Esophagus squamous epithelium (tissue), 4 donors: Measurements from ENCODE around the gene MAMDC4.

Experiments used
- POLR2A ChIP-seq, 4 donors: fragments of 450-650 bp; IDR thresholded peaks; one replicate each; pipeline ENCODE4 v1.6.1; 2017; ENCODE audit warnings: antibody characterized with exemption in 4 of 4, mild to moderate bottlenecking in 4 of 4, moderate library complexity in 3 of 4
- TF ChIP-seq, protein P1 (sequence below), 6 experiments: fragments of 450-650 bp in 4 of 6; fragments of 200-600 bp in 2 of 6; sonication (generic) in 2 of 6; IDR thresholded peaks; one replicate each; pipeline ENCODE4 v1.5.1; 2016 to 2019; ENCODE audit warnings: antibody characterized with exemption in 6 of 6, mild to moderate bottlenecking in 4 of 6, moderate library complexity in 4 of 6

GRCh38 chr9:136807281-136808074 is 44.7 kb upstream of the MAMDC4 start, which contains the start of gene RABL6:
- TF ChIP-seq, protein P1, sequence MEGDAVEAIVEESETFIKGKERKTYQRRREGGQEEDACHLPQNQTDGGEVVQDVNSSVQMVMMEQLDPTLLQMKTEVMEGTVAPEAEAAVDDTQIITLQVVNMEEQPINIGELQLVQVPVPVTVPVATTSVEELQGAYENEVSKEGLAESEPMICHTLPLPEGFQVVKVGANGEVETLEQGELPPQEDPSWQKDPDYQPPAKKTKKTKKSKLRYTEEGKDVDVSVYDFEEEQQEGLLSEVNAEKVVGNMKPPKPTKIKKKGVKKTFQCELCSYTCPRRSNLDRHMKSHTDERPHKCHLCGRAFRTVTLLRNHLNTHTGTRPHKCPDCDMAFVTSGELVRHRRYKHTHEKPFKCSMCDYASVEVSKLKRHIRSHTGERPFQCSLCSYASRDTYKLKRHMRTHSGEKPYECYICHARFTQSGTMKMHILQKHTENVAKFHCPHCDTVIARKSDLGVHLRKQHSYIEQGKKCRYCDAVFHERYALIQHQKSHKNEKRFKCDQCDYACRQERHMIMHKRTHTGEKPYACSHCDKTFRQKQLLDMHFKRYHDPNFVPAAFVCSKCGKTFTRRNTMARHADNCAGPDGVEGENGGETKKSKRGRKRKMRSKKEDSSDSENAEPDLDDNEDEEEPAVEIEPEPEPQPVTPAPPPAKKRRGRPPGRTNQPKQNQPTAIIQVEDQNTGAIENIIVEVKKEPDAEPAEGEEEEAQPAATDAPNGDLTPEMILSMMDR (IDR thresholded peaks at IDR 0.05), result peak in 1 of 6 experiments; percentile 21
- peak in 3 of 4 donors; percentile 35 to 77 (median 56) for TF ChIP-seq POLR2A (IDR thresholded peaks at IDR 0.05)
